ENCODE data around the gene EIF4G2.
"Not testable (repeated sequence)": the region's sequence is repeated elsewhere in the genome, so short reads cannot be mapped to it uniquely, and the experiment has no call there.

EIF4G2 gene

GRCh38 chr11:10829139-10829538, 20.4 kb upstream of the EIF4G2 start:
- TF ChIP-seq CTCF (IDR thresholded peaks at IDR 0.05; ENCODE audit: low read depth, low read length): no peak

GRCh38 chr11:10828402-10828801, 19.7 kb upstream of the EIF4G2 start:
- H3K4me3 ChIP-seq (replicated peaks in 1 of 2; ENCODE audit: low read depth in 2 of 2, low read length in 2 of 2): no peak overlapping the region
- TF ChIP-seq CTCF (IDR thresholded peaks at IDR 0.05; ENCODE audit: low read depth, low read length): no peak
- DNase-seq (ENCODE audit: low read depth in 2 of 2): no peak

More at GRCh38 chr11:10829139-10829538, 20.4 kb upstream of the EIF4G2 start:
- no peak for DNase-seq (ENCODE audit: low read depth in 2 of 2)
- H3K4me3 ChIP-seq (replicated peaks in 1 of 2; ENCODE audit: low read depth in 2 of 2, low read length in 2 of 2): no peak overlapping the region

- no peak overlapping the region for H3K4me3 ChIP-seq (replicated peaks in 1 of 2; ENCODE audit: low read depth in 2 of 2, low read length in 2 of 2)
- DNase-seq (ENCODE audit: low read depth in 2 of 2): no peak
- no peak for TF ChIP-seq CTCF (IDR thresholded peaks at IDR 0.05; ENCODE audit: low read depth, low read length)
These were observed 16.2 kb upstream of the EIF4G2 start for GRCh38 chr11:10824888-10825287.

- no peak overlapping the region for H3K4me3 ChIP-seq (replicated peaks in 1 of 2; ENCODE audit: low read depth in 2 of 2, low read length in 2 of 2)
- no peak for DNase-seq (ENCODE audit: low read depth in 2 of 2)
- no peak for TF ChIP-seq CTCF (IDR thresholded peaks at IDR 0.05; ENCODE audit: low read depth, low read length)
These were observed 14.4 kb upstream of the EIF4G2 start for GRCh38 chr11:10823152-10823579.

GRCh38 chr11:10822491-10822890, 13.8 kb upstream of the EIF4G2 start:
- H3K4me3 ChIP-seq (replicated peaks in 1 of 2; ENCODE audit: low read depth in 2 of 2, low read length in 2 of 2): not testable (repeated sequence)

GRCh38 chr11:10818594-10818993, 9.9 kb upstream of the EIF4G2 start:
- H3K4me3 ChIP-seq (replicated peaks in 1 of 2; ENCODE audit: low read depth in 2 of 2, low read length in 2 of 2): no peak overlapping the region
- no peak for TF ChIP-seq CTCF (IDR thresholded peaks at IDR 0.05; ENCODE audit: low read depth, low read length)
- DNase-seq (ENCODE audit: low read depth in 2 of 2): peak in 1 of 2 donors; percentile 50

More at GRCh38 chr11:10822491-10822890, 13.8 kb upstream of the EIF4G2 start:
- DNase-seq (ENCODE audit: low read depth in 2 of 2): not testable (repeated sequence)

DNA sequence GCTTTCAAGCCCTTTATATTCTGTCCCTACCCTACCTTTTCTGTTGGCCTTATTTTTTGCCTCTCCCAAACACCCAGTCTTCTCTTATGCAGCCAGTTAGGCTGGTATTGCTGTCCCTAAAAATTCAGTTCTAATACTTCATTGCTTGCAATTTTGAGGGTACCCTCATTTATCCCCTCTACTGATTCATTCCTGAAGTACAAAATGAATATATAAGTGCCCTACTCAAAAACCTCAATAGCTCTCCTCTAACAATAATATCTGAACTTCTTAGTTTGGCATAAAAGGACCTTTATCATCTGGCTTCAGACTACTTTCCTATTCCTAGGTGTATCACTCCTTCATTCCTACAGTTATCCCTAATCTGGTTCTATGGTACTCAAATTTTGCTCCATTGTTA, 5.2 kb upstream of the EIF4G2 start:
- no peak overlapping the region for H3K4me3 ChIP-seq (replicated peaks in 1 of 2; ENCODE audit: low read depth in 2 of 2, low read length in 2 of 2)
- no peak for TF ChIP-seq CTCF (IDR thresholded peaks at IDR 0.05; ENCODE audit: low read depth, low read length)
- DNase-seq (ENCODE audit: low read depth in 2 of 2): no peak

All from cardiac fibroblast (primary cell).